H1 (cell line): ENCODE data around the gene RPTOR. TPM values are rescaled to one million over a fixed set of nuclear protein-coding genes. Genes with fewer than 3 reads are reported as not detected.

ENCODE experiments used
- CTCF ChIA-PET: fragments of 300-600 bp; sonication (Branson Sonifier 250); formaldehyde crosslinking; loops from one replicate; lab custom pipeline; 2021; ENCODE audit not compliant: partially characterized antibody; lab: Charles Lee
- POLR2A ChIA-PET: fragments of 300-600 bp; sonication (Branson Sonifier 250); formaldehyde crosslinking; loops from one replicate; lab custom pipeline; 2021; ENCODE audit warnings: inconsistent platforms; ENCODE audit not compliant: partially characterized antibody; lab: Charles Lee
- DNase-seq, 2 experiments: peaks; one replicate each; pipeline versions ENCODE4 v3.0.0 to v3.0.0-alpha.2; 2010 to 2022; ENCODE audit warnings: low spot score in 2 of 2, low read depth in 1 of 2, mixed read lengths in 1 of 2
- FAIRE-seq: peaks from 2 replicates; lab custom pipeline; 2011; peaks lifted over from hg19 to GRCh38; lab: Jason Lieb, UNC
- H2AFZ ChIP-seq: 2 replicates; pipeline ENCODE4 v1.8.1; 2012; ENCODE audit warnings: low read length, inconsistent platforms
- H2AK5ac ChIP-seq: 2 replicates; pipeline ENCODE4 v1.6.1; 2013; ENCODE audit warnings: low read depth, low read length
- H2BK120ac ChIP-seq: replicated peaks from 2 replicates; pipeline ENCODE3; 2013; ENCODE audit warnings: low read depth, low read length, inconsistent platforms
- H2BK12ac ChIP-seq: 2 replicates; pipeline ENCODE4 v1.6.1; 2013; ENCODE audit warnings: low read depth, low read length
- H2BK15ac ChIP-seq: 2 replicates; pipeline ENCODE4 v1.6.1; 2013; ENCODE audit warnings: low read length
- H2BK20ac ChIP-seq: 2 replicates; pipeline ENCODE4 v1.6.1; 2013; ENCODE audit warnings: low read length
- H2BK5ac ChIP-seq: 2 replicates; pipeline ENCODE4 v1.6.1; 2013; ENCODE audit warnings: low read depth, low read length
- H3K14ac ChIP-seq: 2 replicates; pipeline ENCODE4 v1.6.1; 2013; ENCODE audit warnings: inconsistent platforms; ENCODE audit not compliant: insufficient read length
- H3K18ac ChIP-seq: 2 replicates; pipeline ENCODE4 v1.6.1; 2013; ENCODE audit warnings: low read length; ENCODE audit errors: extremely low read depth
- H3K23ac ChIP-seq: 2 replicates; pipeline ENCODE4 v1.6.1; 2013; ENCODE audit warnings: inconsistent platforms; ENCODE audit not compliant: insufficient read length
- H3K23me2 ChIP-seq: 2 replicates; pipeline ENCODE4 v1.6.1; 2013; ENCODE audit warnings: low read depth, low read length
- H3K27ac ChIP-seq: 2 replicates; pipeline ENCODE4 v1.6.1; 2011; ENCODE audit warnings: low read depth, low read length, inconsistent platforms
- H3K27me3 ChIP-seq, 4 experiments: replicated peaks in 1 of 4; 1 replicate in 1 of 4; 2 replicates in 3 of 4; pipeline versions ENCODE4 v1.6.1 to v1.8.1; 2011 to 2013; ENCODE audit warnings: low read length in 3 of 4, mild to moderate bottlenecking in 3 of 4, inconsistent platforms in 2 of 4, mixed read lengths in 2 of 4, moderate library complexity in 1 of 4; ENCODE audit not compliant: control insufficient read depth in 3 of 4, insufficient read depth in 3 of 4; ENCODE audit errors: extremely low read depth in 1 of 4
- H3K36me3 ChIP-seq, 4 experiments: 2 replicates each; pipeline versions ENCODE4 v1.6.1 to v1.8.1; 2011 to 2013; ENCODE audit warnings: mild to moderate bottlenecking in 4 of 4, low read length in 3 of 4, moderate library complexity in 2 of 4, control low read depth in 1 of 4, inconsistent platforms in 1 of 4; ENCODE audit not compliant: insufficient read depth in 4 of 4, control insufficient read depth in 2 of 4
- H3K4ac ChIP-seq: replicated peaks from 2 replicates; pipeline ENCODE3; 2013; ENCODE audit warnings: low read length, low read depth, mixed read lengths, inconsistent platforms; ENCODE audit not compliant: insufficient read length
- H3K4me1 ChIP-seq, 4 experiments: replicated peaks in 1 of 4; 1 replicate in 1 of 4; 2 replicates in 3 of 4; pipeline versions ENCODE4 v1.6.1 to v1.8.1; 2011 to 2013; ENCODE audit warnings: low read length in 3 of 4, inconsistent platforms in 2 of 4, mixed read lengths in 1 of 4; ENCODE audit not compliant: insufficient read depth in 4 of 4, control insufficient read depth in 3 of 4
- H3K4me2 ChIP-seq, 2 experiments: 2 replicates each; pipeline versions ENCODE4 v1.6.1 to v1.8.1; 2011 to 2013; ENCODE audit warnings: low read depth in 2 of 2, low read length in 2 of 2, control low read depth in 1 of 2, inconsistent platforms in 1 of 2, mild to moderate bottlenecking in 1 of 2; ENCODE audit not compliant: insufficient read depth in 1 of 2
- H3K4me3 ChIP-seq, 4 experiments: fragments of 200-600, 300-600 bp in 1 of 4; sonication (generic), shearing (Covaris generic), sonication (Bioruptor Twin) in 1 of 4; 2 replicates each; pipeline versions ENCODE4 v1.5.1 to v1.8.1; 2011 to 2016; ENCODE audit warnings: low read length in 4 of 4, low read depth in 3 of 4, control low read depth in 2 of 4, inconsistent platforms in 2 of 4, mild to moderate bottlenecking in 2 of 4, mixed read lengths in 1 of 4, moderate library complexity in 1 of 4; ENCODE audit not compliant: insufficient read depth in 2 of 4; ENCODE audit errors: extremely low read depth in 1 of 4
- H3K56ac ChIP-seq: replicated peaks from 2 replicates; pipeline ENCODE3; 2013; ENCODE audit warnings: low read depth, mild to moderate bottlenecking, mixed read lengths, low read length, inconsistent platforms; ENCODE audit not compliant: insufficient read length
- H3K79me1 ChIP-seq: 2 replicates; pipeline ENCODE4 v1.6.1; 2013; ENCODE audit warnings: low read depth, low read length, control low read depth
- H3K79me2 ChIP-seq, 2 experiments: 2 replicates each; pipeline versions ENCODE4 v1.6.1 to v1.8.1; 2012 to 2013; ENCODE audit warnings: low read length in 2 of 2, mild to moderate bottlenecking in 2 of 2, inconsistent platforms in 1 of 2; ENCODE audit not compliant: insufficient read depth in 2 of 2, control insufficient read depth in 1 of 2
- H3K9ac ChIP-seq, 4 experiments: replicated peaks in 1 of 4; 1 replicate in 1 of 4; 2 replicates in 3 of 4; pipeline versions ENCODE4 v1.6.1 to v1.8.1; 2011 to 2013; ENCODE audit warnings: low read depth in 3 of 4, low read length in 3 of 4, control low read depth in 2 of 4, mild to moderate bottlenecking in 2 of 4, moderate library complexity in 2 of 4, inconsistent platforms in 1 of 4; ENCODE audit errors: extremely low read depth in 1 of 4
- H3K9me3 ChIP-seq, 2 experiments: 2 replicates each; pipeline versions ENCODE4 v1.6.1 to v1.8.1; 2012 to 2013; ENCODE audit warnings: mild to moderate bottlenecking in 2 of 2, moderate library complexity in 2 of 2, control low read depth in 1 of 2, inconsistent platforms in 1 of 2, low read depth in 1 of 2, low read length in 1 of 2, mixed read lengths in 1 of 2; ENCODE audit not compliant: insufficient read depth in 2 of 2
- H4K20me1 ChIP-seq, 2 experiments: replicated peaks in 1 of 2; 2 replicates each; pipeline versions ENCODE3 to v1.8.1; 2011 to 2013; ENCODE audit warnings: inconsistent platforms in 2 of 2, low read length in 2 of 2, mild to moderate bottlenecking in 1 of 2; ENCODE audit not compliant: insufficient read depth in 2 of 2, control insufficient read depth in 1 of 2
- H4K5ac ChIP-seq: 2 replicates; pipeline ENCODE4 v1.6.1; 2013; ENCODE audit warnings: low read length, low read depth, mixed read lengths, inconsistent platforms; ENCODE audit not compliant: insufficient read length
- H4K8ac ChIP-seq: 2 replicates; pipeline ENCODE4 v1.8.0; 2013; ENCODE audit warnings: mild to moderate bottlenecking, moderate library complexity, low read length, inconsistent platforms; ENCODE audit not compliant: insufficient read depth; ENCODE audit errors: extremely low read depth
- H4K91ac ChIP-seq: replicated peaks from 2 replicates; pipeline ENCODE3; 2013; ENCODE audit warnings: low read length, mixed read lengths, inconsistent platforms; ENCODE audit not compliant: insufficient read length
- WGBS, 2 experiments: shearing (Covaris generic) in 1 of 2; methylation state at CpG; one replicate each; pipeline versions ENCODE4 v1.1.6 to v1.1.7; 2013 to 2015; ENCODE audit warnings: low lambda C conversion rate in 2 of 2, mixed read lengths in 2 of 2, inconsistent platforms in 1 of 2, low coverage in 1 of 2, missing lambda C conversion rate in 1 of 2; ENCODE audit not compliant: insufficient replicate concordance in 2 of 2, insufficient coverage in 1 of 2, insufficient read length in 1 of 2; ENCODE audit errors: extremely low coverage in 1 of 2, missing lambda C conversion rate in 1 of 2; 5-methylcytosine and 5-hydroxymethylcytosine counted together
- polyA plus RNA-seq, 7 experiments: library from polyadenylated mRNA; depleted of rRNA in 3 of 7; stranded (reverse) in 5 of 7; unstranded in 2 of 7; fragments of >200 nt in 5 of 7; fragments of 200-250 nt in 2 of 7; gene quantifications; 1 replicate in 5 of 7; 2 replicates in 1 of 7; 4 replicates in 1 of 7; pipeline versions ENCODE4 v1.2.1 to v1.2.3, GENCODE V29; 2011 to 2013; ENCODE audit warnings: missing spikeins in 2 of 7, mixed read lengths in 2 of 7
- total RNA-seq: library from RNA; stranded (reverse); fragmentation: NEBNext Ultra II Directional; extraction: Animal tissue kit (Norgen Biotek cat#: 25700); gene quantifications from 2 replicates; pipeline ENCODE4 v1.2.1, GENCODE V29; 2021

Gene RPTOR
- total and polyA plus RNA-seq, 2 of the 8 experiments (the other 6 are each of a cell fraction or from before 2014, with no cell fraction given) = 6.9 to 28.7 TPM

GRCh38 chr17:80842456-80843013 lies 297.9 kb downstream of the RPTOR start:
- no peak overlapping the region for H3K4me2 ChIP-seq
- no peak for FAIRE-seq
- H4K5ac ChIP-seq = no peak overlapping the region
- H4K91ac ChIP-seq = no peak overlapping the region
- no peak overlapping the region for H3K18ac ChIP-seq
- H2AFZ ChIP-seq = no peak overlapping the region
- H2BK12ac ChIP-seq = no peak overlapping the region
- H3K14ac ChIP-seq = no peak overlapping the region
- H2AK5ac ChIP-seq = no peak overlapping the region
- H2BK15ac ChIP-seq = no peak overlapping the region
- H3K9ac ChIP-seq = no peak overlapping the region
- no peaks in the 10 kb centered on the region for H4K20me1 ChIP-seq
- ChIA-PET CTCF (interaction anchor here (0.8 to 2.1 kb wide), 4 partner anchors 9 to 376 kb away, joined by 3 to 8 read pairs (median 3); no protein-coding TSS in a partner anchor), POLR2A (no interaction called here)
- H2BK20ac ChIP-seq = no peak overlapping the region
- no peak for DNase-seq
- no peaks in the 10 kb centered on the region for H3K79me1 ChIP-seq
- H3K79me2 ChIP-seq = no peaks in the 10 kb centered on the region
- no peak overlapping the region for H3K4me3 ChIP-seq
- H3K4me1 ChIP-seq = peaks cover 0 to 10% (median 5%) of the 10 kb centered on the region in 4 experiments; a peak in 6 of 7 replicates
- no peak overlapping the region for H2BK120ac ChIP-seq
- peaks cover 0 to 12% of the 10 kb centered on the region in 2 experiments; a peak in 1 of 4 replicates for H3K9me3 ChIP-seq
- no peaks in the 10 kb centered on the region; the same call in 1 of the 2 replicates for H3K23me2 ChIP-seq
- no peak overlapping the region for H4K8ac ChIP-seq
- 87% methylated on average over 15 of the region's 15 CpGs; no CpG with 5 or more reads in 1 of the 2 experiments for WGBS, 2 experiments
- H3K27ac ChIP-seq = no peak overlapping the region; the same call in 1 of the 2 replicates
- H3K56ac ChIP-seq = no peak overlapping the region
- no peaks in the 10 kb centered on the region for H3K27me3 ChIP-seq
- H3K4ac ChIP-seq = no peak overlapping the region
- H2BK5ac ChIP-seq = no peak overlapping the region
- H3K23ac ChIP-seq = no peak overlapping the region
- H3K36me3 ChIP-seq = no peaks in the 10 kb centered on the region; a peak in 2 of 8 replicates
